T-helper 1 cell (primary cell): ENCODE results near the gene TMEM184B.

Experiments used
- DNase-seq, 5 donors: peaks; one replicate each; pipeline ENCODE4 v3.0.0-alpha.2; 2012 to 2020
- total RNA-seq, 4 donors: gene quantifications; one replicate each; lab custom pipeline; 2026; lab: John Stamatoyannopoulos, UW

TMEM184B gene
- 26.1 to 38.4 (median 35.9) reads per million in 4 donors for total RNA-seq

DNA sequence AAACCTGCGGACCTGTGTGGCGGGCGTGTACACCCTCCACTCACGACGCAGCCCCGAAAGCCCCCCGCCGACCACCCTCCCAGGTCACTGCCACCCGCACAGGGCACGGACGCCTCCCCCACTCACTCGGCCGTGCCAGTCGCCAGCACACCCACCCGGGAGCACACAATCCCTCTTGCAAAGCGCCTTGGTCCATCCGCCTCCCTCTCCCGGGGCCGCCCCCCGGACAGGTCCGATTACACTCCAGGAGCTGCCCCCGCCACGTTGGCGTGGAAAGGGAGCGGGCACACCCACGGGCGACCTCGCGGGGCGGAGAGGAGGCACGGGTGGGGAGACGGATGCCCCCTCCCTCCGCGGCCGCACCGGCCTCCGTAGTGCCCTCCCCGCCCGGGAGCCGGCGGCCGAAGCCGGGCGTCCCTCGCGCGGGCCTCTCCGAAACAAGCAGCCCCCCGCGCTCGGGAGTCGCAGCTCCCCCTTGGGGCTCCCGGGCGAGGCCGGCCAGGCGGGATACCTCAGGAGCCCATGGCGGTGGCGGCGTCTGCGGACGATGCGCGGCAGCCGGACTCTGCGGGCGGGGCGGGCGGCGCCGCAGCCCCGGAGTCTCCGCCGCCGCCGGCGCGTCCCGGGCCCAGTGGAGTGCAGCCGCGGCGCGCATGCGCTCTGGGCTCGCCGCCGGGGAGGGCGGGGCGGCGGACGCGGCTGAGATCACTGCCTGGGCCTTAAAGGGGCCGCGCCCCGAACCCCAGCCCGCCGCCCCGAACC is at the start of gene TMEM184B:
TSS of gene TMEM184B (minus strand) at position 638 of the 762 bp plus-strand sequence. CDS start 25,049 bp downstream, outside the sequence.
- peak; percentile 70 to 87 (median 73) for DNase-seq

DNA sequence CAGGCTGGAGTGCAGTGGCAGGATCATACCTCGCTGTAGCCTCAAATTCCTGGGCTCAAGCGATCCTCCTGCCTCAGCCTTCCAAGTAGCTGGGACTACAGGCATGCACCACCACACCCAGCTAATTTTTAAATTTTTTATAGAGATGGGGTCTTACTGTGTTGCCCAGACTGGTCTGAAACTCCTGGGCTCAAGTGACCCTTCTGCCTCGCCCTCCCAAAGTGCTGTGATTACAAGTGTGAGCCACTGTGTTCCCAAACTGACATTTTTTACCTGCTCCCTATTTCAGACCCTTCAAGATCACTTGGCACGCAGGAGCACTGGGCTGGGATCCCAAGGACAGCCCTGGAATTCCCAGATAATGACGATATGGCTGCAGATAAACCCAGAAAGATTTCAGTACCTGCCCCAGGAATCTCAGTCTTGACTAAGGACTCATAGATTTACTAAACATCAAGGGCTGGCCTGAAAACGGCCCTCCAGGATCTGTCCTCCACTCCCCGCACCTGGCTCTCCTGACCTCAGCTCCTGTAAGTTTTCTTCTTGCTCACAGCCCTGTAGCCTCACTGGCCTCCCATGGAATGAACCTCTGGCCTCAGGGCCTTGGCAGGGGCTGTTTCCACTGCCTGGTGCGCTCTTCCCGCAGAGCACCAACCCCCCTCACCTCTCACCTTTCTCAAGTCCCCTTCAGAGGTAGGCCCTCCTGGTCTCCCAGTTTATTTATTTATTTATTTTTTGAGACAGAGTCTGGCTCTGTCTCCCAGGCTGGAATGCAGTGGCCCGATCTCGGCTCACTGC is 48.0 kb upstream of the TMEM184B start:
- no peak for DNase-seq

DNA sequence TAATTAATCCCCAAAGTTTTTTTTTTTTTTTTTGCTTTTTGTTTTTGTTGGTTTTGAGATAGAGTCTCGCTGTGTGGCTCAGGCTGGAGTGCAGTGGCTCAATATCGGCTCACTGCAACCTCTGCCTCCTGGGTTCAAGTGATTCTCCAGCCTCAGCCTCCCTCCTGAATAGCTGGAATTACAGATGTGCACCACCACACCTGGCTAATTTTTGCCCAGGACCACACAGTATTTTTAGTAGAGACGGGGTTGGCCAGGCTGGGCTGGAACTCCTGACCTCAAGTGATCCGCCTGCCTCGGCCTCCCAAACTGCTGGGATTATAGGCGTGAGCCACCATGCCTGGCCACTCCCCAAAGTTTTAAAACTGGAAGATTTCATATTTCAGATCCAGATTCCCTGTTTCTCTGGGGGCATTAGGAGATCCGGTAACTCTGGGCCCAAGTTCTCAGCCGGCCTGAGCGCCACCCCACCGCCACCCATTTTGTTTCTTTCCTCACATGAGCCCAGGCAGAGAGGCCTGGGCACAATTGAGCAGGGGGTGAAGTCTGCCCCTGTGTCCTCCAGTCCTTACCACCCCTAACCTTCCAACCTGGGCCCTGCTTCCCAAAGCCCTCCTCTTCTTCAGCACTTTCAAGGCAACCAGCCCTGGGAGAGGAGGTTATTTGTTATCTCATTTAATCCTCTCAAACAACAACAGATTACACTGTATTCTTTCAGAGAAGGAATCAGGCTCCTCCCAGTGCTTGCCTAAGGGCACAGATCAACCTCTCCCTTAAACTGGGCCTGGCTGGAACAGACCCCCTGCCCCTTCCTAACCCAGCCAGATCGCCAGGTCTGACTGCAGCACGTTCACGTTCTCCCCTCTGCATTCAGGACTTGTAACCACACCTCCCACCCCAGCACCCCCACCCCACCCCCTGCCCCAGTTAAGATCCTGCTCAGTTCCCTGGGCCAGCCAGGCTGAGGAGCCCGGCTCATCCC is 46.3 kb upstream of the TMEM184B start:
- no peak for DNase-seq

DNA sequence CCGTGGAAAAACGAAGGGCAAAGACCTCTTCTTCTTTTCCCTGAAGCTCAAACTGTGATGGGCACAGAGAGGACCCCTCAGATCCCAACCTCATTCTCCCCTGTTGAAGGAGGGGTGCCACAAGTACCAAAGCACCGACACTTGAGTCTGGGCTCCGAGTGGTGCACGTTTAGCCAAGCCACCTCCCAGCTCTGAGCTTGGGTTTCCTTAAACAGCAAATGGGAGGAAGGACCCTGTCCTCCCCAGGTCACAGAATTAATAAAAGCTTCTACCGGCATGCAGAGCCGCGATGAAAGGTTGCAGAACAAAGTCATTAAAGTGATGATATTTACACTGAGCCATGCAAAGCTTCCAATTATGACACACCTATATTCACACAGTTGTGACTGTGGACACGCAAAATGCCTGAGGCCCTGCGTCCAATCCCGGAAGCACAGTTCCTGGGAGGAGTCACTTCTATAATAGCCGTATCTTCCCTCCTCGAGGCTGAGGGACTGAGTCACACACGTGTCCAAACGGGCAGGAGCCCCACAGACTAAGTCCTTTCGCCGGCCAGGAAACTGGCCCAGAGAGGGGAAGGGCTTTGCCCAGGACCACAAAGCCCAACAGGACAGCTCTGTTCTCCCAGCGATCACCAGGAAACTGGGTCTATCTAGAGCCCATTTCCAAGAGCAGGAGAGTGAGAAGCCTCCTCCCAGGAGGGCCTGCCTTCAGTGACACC is 45.3 kb upstream of the TMEM184B start:
- DNase-seq, result no peak

- DNase-seq, result peak; percentile 55 to 76 (median 66)
These were observed 44.5 kb upstream of the TMEM184B start, which contains the start of gene CSNK1E for GRCh38 chr22:38317122-38317994. Gene CSNK1E (minus strand): TSS chr22:38317433. CDS start chr22:38314157, 3,276 bp downstream.

- peak; percentile 33 to 58 (median 50) for DNase-seq
These were observed 43.7 kb upstream of the TMEM184B start for GRCh38 chr22:38316364-38317121.

DNA sequence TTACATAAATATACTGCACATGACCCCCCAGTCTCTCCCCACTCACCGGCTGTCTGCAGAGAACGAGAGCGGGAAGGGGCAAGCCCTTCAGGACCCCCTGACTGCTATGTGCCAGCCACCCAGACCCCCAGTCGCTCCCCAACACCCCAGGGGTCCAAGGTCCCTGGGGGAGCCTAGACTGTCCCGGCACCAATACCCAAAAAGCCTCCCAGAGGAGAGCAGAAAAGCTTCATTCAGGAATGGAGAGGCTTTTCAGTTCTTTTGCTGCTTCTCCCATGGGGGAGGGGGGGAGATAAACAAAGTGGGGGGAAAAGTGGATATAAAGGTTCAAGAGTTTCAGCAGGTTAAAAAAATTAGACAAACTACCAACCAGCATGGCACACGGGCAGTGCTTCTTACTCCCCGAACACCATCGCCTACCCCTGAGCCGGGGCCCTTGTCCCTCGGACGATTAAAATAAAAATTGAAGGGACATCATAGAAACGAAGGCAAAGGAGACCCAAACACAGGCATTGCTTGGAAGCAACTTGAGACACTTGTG is 43.1 kb upstream of the TMEM184B start:
- DNase-seq, result no peak

- DNase-seq, result peak in 1 of 5 donors; percentile 17
These were observed 42.4 kb upstream of the TMEM184B start for GRCh38 chr22:38314933-38315822.

DNA sequence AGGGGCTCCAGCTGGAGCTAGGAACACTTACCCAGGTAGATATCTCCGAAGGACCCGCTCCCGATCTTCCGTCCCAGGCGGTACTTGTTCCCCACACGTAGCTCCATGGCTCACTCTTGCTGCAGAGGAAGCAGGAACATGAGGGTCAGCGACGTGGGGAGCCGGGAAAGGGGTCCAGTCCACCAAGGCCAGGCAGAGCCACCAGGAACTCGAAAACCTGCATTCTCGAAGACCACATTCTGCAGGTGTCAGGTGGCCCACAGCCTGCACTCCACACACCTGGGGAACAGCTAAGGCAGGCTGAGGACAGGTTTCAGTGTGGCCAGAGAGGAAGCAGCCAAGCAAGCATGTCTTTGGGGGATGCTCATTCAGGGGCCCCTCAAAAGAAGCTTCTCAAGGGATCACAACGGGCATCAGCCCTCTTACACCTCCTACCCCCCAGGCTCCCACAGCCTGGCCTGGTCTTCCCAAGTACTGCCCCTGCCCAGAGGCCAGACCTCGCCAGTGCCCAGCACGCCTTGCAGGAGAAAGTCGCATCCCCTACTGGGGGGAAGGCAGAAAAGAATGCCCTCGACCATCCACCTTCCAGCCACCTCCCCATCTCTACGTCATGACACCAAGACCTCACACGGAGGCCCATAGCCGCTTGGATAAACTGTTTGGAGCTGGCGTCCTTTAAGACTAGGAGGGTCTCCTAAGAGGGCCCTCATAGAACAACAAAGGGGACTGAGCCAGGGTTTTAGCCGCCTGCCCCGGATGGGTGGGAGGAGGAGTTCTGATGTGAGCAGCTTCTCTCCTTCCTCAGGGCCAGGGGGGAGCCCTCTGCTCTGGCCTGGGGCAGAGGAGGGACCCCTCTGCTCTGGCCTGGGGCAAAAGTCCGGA is 41.5 kb upstream of the TMEM184B start:
- no peak for DNase-seq

DNA sequence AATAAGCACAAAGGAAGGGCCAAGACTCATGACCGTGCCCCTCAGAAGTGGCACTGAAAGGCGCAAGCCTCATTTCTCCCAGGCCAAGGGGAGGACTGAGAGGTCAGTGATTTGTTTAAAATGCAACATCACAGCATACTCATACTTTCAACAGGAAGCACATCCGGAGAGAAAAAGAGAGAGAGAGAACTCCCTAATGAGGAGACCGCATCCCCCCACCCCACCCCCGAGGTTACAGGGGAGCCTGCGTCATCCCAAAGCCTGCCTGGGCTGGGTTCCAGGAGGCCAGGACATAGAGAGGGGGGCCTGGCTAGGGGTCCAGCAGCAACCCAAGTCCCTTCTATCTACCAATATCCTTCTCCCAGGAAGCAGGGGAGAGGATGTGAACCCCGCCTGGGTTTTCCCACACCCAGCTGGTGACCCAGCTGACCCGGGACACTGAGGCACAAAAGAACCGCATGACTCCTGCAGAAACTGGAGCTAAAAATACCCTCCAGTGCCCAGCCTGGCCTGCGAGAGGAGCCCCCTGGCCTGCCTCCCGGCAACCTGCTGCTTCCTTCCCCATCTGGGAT is 40.7 kb upstream of the TMEM184B start:
- peak in 1 of 5 donors; percentile 54 for DNase-seq

DNA sequence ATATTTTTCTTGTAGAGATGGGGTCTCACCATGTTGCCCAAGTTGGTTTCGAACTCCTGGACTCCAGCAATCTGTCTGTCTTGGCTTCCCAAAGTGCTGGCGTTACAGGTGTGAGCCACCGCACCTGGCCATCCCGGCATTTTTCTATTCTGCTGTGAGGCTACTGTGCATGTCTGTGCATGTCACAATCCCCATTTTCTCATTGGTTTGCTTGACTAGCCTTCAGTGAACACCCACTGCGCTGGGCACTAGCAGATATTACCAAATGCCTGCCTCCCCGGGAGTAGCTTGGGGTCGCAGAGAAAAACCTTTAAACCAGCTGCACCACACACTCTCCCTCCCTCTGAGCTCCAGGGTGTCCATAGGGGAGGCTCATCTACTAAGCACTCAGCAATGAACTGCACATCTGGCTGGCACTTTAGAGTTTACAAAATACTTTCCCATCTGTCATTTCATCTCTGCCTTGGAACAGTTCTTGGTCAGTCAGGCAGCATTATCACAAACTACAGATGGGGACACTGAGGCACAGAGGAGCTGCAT is 39.5 kb upstream of the TMEM184B start:
- DNase-seq, result no peak

GRCh38 chr22:38311323-38311620 is 38.5 kb upstream of the TMEM184B start:
- no peak for DNase-seq

DNA sequence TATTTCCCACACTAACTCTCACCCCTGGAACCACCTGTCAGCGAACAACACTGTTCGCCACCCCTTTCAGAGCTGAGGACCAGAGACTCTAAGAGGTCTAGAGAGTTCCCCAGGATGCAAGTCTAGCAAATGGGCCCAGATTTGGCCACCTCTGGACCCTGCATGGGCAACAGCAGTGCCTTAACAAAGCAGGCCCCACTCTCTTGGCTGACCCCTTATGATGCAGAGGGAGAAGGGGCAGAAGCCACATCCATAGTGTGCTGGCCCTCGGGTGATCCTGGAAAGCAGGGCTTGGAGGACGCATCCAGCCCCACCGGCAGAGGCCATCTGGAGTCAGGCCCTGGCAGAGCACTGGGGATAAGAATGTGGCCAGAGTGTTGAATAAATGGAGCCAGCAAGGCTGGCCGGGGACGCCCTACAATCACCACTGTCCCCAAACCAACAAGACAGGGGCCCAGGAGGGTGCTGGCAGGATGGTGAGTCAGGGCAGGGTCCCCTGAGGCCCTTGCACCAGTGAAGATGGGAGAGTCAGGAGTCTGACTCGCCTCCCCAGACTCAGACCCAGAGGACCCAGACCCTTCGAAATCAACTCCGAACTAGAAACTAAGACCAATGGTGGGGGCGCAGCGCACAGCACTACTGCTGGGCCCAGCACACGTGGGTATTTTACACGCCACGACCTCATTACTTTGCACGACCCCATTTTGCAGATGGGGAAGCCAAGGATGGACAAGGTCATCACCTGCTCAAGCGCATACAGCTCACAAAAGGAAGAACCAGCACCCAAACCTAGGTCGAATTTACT is 37.9 kb upstream of the TMEM184B start:
- DNase-seq, result no peak

GRCh38 chr22:38309614-38310517 is 37.1 kb upstream of the TMEM184B start:
- DNase-seq, result no peak
